Inflammatory macrophage treated with lipopolysaccharide for 1 hour (primary cell): ENCODE measurements around the gene CXCL12.

ENCODE experiments used
- DNase-seq, 2 donors: peaks; one replicate each; pipeline ENCODE4 v3.0.0-alpha.2; 2020 to 2022

Gene CXCL12

DNA sequence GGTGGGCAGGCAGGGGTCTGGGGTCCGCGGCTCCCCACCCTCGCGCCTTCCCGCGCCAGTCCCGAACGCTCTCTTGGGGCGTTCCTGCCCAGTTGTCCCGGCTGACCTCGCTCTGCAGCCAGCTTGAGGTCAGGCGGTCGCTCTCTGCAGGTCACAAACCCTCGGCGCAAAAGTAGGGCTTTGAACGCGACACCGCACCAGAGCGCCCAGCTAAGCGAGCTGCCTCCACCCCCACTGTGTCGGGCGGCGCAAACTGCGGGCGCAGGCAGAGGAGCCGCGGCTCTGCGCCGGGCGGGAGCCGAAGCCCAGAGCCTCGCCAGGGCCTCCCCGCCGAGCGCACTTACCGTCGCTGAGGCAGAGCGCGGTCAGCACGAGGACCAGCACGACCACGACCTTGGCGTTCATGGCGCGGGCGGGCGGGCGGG is 284 bp downstream of the CXCL12 start:
- no peak for DNase-seq

GRCh38 chr10:44383749-44384600 is 922 bp downstream of the CXCL12 start:
- DNase-seq: no peak

DNA sequence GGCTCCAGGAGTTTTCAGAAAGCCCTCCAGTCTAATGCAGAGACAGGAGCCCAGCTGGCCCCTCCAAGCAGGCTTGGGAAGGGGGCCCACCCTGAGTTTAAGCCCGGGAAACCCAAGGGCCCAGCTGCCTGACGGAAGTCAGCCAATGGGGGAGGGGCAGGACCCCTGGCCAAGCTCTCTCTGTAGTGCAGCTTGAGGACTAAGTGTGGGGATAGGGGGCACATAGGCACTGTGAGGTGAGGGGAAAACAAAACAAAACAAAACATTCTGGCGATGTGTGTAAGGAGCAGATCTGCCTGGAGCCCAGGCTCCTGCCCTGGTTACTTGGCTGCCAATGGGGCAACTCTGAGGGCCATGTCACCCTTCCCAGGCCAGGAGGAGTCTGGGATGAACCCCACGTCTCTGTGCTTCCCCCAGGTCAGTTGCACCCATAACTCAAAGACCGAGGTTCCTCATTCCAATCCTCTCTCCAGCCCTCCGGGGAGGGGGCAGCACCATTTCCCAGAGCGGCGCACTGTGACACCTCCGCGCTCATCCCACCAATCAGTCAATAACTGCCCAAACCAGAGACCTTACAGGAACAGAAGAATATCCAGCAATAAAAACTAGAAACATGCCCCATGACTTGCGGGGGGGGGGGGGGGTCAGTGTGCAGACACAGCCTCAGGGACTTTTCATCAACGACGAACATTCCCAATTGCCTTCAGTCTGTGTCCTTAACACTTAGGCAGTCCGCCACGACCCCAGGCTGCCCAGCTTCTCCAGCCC is 1.7 kb downstream of the CXCL12 start:
- DNase-seq: no peak

DNA sequence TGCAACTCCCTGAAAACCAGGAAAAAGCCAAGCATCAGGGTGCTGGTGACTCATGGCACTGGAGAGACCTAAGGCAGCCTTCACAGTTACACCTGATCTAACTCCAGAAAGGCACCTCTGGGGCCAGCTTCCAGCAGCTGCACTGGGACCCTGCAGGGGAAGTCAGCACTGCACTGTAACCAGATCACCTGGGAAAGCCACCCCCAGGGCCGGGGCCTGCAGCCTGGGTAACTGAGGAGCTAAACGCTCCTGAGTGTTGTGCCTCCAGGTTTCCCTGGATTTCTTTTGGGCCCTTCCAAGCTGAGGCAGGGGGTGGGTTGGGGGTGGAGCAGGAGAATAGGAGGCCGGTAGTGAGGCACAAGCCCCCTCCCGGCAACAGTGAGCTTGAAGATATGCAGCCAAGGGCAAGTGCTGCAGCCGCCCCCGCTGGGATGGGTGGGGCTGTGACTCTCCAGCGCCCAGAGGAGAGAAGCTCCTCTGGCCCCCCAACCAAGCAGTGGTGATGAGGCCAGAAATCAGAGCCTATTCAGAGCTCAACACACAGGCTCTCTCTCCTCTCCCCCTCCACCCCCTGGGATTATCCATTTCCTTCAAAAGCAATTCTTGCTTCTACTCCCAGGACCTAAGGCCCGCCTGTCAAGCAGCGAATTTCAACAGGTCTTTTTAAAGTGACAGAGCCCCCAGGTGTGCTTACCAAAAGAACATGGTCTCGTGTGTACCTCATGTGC is 2.6 kb downstream of the CXCL12 start:
- DNase-seq: no peak

DNA sequence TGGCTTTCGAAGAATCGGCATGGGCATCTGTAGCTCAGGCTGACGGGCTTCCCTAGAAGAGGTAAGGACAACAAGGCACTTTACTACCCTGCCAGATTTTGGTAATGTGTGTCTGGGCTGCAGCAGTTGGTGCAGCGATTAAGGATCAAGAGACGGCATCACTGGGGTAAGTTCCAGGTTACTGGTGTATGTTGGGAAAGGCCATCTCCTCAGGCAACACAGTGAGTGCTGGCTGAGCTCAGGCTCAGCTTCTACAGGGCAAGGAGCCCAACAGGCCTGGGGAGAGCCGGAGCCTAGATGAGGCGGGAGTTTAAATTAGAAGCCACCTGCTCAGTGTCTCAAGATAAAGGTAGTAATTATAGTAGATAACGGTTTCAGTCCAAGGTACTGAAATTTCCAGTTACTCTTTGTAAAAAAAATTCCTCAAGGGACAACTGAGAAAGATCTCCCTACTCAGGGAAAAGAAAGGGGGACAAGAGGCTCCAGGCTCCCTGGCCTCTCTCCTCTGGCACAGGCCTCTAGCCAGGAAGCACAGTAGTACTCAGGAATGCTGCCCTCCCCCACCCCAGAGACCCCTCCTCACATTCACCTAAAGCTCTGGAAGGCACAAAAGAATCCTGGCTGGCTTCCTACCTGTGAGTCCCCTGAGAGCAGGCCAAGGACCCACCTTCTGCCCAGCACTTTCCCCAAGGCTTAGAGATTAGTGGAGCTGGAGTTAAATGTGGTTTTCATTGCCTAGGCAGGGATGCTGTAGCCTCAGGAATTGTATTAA is 3.9 kb downstream of the CXCL12 start:
- no peak for DNase-seq

- DNase-seq: no peak
These were observed 5.0 kb downstream of the CXCL12 start for GRCh38 chr10:44379907-44380306.

- DNase-seq: no peak
These were observed 6.3 kb downstream of the CXCL12 start for GRCh38 chr10:44378626-44379025.

DNA sequence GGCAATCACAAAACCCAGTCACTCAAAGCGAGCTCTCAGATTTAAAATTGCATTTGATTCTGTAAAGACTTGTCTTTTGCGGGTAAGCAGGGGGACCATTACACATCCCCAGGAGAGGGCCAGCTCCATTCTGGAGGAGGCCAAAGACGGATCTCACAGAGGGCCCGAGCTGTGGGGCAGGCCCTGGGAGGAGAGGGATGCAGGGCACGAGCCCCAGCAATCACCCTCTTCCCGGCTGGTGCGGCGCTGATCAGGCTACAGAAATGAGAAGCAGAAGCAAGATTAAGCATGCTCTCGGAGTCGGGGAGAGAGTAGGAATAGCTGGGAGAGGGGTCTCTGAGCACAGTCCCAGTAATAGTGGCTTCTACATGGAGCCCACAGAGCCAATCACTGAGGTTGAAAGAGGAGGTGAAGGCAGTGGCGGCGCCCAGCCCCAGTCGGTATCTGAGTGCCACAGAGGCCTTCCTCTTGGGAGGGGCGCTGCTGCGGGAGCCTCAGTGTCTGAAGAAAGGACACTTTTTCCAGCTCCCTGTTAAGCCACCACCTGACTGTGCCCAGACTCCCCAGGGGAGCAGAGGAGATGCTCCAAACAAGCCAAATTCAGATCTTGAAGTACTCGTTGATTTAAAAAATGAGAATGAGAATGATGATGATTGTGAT is 7.1 kb downstream of the CXCL12 start:
- DNase-seq: no peak

DNA sequence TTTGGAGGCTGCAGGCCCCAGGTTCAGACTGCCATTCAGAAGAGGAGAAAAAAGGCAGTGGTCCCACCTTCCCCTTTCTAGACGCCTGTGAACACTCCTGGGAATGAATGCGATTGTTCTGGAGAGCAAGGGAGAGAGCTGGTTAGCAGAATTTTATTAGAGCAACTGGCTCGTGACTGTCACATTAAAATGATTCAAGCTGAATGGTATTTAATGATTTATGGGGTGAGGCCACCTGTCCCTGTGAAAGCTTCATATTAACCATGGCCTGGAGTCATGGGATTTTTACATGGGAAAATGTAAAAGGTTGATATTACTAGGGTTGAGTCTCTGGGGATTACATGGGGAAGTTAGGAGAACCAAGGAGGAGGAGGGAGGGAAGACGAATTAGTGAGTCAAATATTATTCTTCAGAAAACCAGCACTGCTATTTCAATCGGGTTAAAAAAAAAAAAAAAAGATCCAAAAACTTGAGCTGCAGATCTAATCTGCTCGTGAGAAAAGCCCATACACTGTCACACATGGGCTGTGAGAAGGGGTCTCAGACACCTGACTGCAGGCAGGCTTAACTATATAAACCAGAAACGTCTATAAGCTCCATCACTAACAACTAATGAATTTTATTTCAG is 8.3 kb downstream of the CXCL12 start:
- DNase-seq: no peak

DNA sequence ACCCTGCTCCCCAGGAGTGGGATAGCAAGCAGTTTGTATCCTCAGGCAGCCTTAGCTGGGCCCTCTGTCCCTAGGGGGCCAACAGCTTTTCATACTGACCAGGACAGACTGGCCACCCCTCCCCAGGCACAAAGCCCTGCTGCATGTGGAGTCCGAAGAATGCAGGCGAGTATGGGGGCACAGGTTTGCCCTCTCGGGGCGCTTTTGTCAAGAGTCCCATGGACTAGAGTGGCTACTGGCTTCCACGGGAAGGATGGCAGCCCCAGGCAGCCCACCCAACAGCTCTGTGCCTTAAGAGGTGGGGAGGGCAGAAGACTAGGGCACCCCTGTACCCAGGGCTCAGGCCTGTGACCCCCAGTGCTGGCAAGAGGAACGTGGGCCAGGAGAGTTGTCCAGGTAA is 10.7 kb downstream of the CXCL12 start:
- DNase-seq: no peak

- DNase-seq: no peak
These were observed 11.4 kb downstream of the CXCL12 start for GRCh38 chr10:44373341-44373995.

DNA sequence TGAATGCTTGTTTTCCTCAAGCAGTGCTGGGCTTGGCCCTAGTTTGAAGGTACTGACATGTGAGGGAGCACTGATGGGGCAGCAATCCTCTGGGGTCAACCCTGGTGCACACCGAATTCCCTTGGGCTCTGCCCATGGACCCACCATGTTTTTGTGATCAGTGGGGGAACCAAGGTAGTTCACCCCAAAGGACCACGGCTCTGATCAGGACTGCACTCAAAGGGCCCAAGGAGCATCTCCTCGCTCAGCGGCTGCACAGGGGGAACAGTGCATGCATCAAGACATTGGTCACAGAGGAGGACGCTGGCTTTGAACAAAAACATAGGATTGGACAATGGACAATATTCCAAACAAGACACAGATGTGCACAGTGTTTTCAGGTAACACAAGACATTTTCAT is 12.7 kb downstream of the CXCL12 start:
- no peak for DNase-seq

DNA sequence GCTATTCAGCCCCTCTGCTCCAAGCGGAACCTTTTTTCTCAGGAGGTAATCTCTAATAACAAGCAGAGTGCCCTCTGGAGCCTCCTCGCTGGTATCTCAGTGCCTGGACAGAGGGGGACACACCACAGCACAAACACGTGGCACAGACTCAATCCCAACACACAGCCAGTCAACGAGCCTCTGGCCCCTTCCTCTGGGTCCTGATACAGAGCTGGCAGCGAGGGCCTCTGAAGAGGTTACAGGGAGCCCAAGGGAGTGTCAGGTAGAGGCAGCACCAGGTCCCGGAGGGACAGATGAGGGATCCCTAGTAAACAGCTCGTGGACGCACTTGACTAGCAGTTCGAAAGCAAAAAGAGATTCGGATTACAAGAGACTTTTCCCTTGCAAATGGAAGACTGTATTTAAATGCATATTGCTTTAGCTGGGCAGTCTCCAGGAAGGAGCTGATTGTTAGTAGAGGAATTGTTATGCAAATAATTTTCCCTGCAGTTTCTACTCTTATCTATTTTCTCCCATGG is 14.1 kb downstream of the CXCL12 start:
- no peak for DNase-seq

DNA sequence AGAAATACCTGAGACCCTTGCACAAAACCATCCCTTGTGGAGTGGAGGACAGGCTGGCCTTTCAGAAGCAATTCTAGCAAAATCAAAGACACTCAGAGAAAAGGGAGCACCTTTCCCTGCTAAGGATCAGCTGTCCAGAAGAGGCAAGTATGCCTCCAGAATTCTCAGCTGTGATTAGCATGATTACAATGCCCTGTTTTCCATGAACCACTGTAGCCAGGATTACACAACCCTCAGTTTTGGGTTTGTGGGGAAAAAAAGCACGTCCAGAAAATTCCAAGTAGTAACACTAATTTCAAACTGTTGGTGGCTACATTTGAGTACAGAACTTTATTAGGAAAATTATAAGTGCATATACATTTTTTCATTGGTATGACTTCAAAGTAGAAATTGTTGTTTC is 15.0 kb downstream of the CXCL12 start:
- DNase-seq: no peak

DNA sequence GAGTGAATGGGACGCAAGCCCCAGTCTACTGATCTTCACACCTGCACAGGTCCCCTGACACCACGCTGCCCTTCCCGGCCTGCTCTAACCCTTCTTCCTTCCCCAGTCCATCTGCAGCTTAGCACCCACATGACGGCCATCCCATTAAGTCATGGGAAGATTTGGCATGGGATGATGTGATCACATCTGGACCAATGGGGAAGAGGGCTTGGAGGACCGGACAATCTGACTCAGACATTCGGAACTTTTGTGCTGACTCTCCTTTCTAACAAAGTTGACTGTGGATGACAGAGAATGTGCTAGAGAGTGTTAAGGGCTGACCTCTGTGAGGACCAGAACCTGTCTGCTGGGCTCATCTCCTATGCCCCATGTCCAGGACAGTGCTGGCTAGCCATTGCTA is 15.6 kb downstream of the CXCL12 start:
- DNase-seq: no peak

GRCh38 chr10:44368637-44369036 is 16.3 kb downstream of the CXCL12 start:
- DNase-seq: no peak

DNA sequence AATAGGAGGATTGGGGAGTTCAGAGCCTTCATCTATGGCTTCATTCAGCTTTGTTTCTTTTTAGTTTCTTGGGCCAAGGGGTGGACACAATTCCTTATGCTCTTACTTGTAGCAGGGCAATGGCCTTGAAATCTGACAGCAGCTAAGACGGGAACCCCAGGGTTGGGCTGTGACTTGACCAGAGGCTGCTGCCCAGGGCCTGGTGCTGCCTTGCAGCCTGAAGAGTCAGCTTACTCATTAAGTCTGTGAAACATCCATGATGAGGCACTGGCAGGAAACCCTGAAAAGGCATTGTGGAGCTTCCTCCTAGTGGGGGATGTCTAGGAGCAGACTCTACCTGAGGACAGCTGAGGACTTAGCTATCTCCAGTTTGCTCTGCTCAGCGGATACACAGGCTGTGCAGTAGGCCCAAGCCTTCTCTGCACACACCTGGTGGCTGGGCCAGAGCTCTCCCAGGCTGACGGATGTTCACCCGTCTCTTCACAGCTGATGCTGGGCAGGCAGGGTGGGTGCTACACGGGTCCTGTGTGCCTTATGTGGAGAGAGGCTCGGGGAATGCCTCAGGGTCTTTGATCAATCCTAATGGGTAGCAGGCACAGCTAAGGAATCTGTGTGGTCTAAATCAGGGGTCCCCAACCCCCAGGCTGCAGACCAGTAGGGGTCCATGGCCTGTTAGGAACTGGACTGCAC is 17.8 kb downstream of the CXCL12 start:
- no peak for DNase-seq

- DNase-seq: no peak
These were observed 20.3 kb downstream of the CXCL12 start for GRCh38 chr10:44364566-44364965.

DNA sequence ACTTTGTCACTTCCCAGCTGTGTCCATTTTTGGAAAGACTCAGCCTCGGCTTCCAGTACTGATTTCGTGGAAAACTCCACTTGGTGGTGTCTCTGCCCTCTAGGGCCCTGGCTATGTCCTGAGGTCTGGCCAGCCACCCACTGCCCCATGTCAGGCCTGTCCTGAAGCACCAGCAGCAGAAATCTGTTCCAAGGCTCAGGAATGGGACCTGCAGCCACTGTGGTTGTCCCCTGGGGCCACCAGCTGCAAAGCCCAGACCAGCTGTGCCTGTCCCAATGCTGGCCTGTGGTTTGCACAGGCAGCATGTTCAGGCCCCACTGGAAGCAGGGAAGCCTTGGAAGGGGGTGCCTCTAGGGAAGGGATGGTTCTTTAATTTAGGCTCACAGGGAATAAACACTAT is 21.2 kb downstream of the CXCL12 start:
- DNase-seq: no peak
